Vagina (tissue), 2 donors: ENCODE data around the gene ATOH8.

Source experiments
- CTCF ChIP-seq, 3 experiments: fragments of 450-650 bp in 2 of 3; fragments of 200-600 bp in 1 of 3; sonication (generic) in 1 of 3; IDR thresholded peaks; one replicate each; pipeline ENCODE4 v1.5.1; 2017 to 2019; ENCODE audit warnings: antibody characterized with exemption in 3 of 3, mild to moderate bottlenecking in 2 of 3, moderate library complexity in 2 of 3
- POLR2A ChIP-seq, 2 donors: fragments of 450-650 bp; IDR thresholded peaks; one replicate each; pipeline ENCODE4 v1.6.1; 2017; ENCODE audit warnings: antibody characterized with exemption in 2 of 2, mild to moderate bottlenecking in 2 of 2, moderate library complexity in 2 of 2
- POLR2AphosphoS5 ChIP-seq, 2 donors: sonication (generic); formaldehyde crosslinking; IDR thresholded peaks; one replicate each; pipeline ENCODE4 v1.9.0; 2017; ENCODE audit warnings: antibody characterized with exemption in 2 of 2, mild to moderate bottlenecking in 2 of 2, low read depth in 1 of 2; ENCODE audit not compliant: insufficient read depth in 1 of 2

GRCh38 chr2:85704800-85705679 is 48.8 kb upstream of the ATOH8 start:
- TF ChIP-seq POLR2A (IDR thresholded peaks at IDR 0.05) (no peak), CTCF (IDR thresholded peaks at IDR 0.05) (no peak), POLR2AphosphoS5 (IDR thresholded peaks at IDR 0.05; ENCODE audit: insufficient read depth in 1 of 2, low read depth in 1 of 2) (no peak)
